ENCODE measurements around the gene POLR2E. TPM values are rescaled to one million over a fixed set of nuclear protein-coding genes. Genes with fewer than 3 reads are reported as not detected.

The POLR2E gene
- total and polyA plus RNA-seq, 2 of the 8 experiments (the other 6 are each of a cell fraction or from before 2014, with no cell fraction given) = 281 to 381 TPM

GRCh38 chr19:1050989-1051788, 44.0 kb downstream of the POLR2E start:
- H3K27me3 ChIP-seq (replicated peaks in 1 of 4; ENCODE audit: control insufficient read depth in 3 of 4, extremely low read depth in 1 of 4, insufficient read depth in 3 of 4, low read length in 3 of 4) = no peaks in the 10 kb centered on the region
- FAIRE-seq = no peak
- no peak for TF ChIP-seq GABPA (IDR thresholded peaks at IDR 0.05; ENCODE audit: borderline replicate concordance, insufficient read depth, low read length)
- TF ChIP-seq SIN3A (conservative IDR thresholded peaks at IDR 0.05 in 1 of 2, IDR thresholded peaks at IDR 0.05 in 1 of 2; ENCODE audit: low read depth in 1 of 2, low read length in 2 of 2) = no peak
- TF ChIP-seq POU5F1 (IDR thresholded peaks at IDR 0.05; ENCODE audit: low read depth, low read length) = no peak
- no peak for TF ChIP-seq SP2 (IDR thresholded peaks at IDR 0.05; ENCODE audit: low read length)
- no peak for TF ChIP-seq TAF7 (optimal IDR thresholded peaks at IDR 0.05; ENCODE audit: borderline replicate concordance, low read depth, low read length)
- TF ChIP-seq SIX5 (IDR thresholded peaks at IDR 0.05; ENCODE audit: low read depth, low read length) = no peak
- TF ChIP-seq SAP30 (IDR thresholded peaks at IDR 0.05; ENCODE audit: insufficient read depth, insufficient replicate concordance, low read length) = no peak
- no peak for TF ChIP-seq TAF1 (IDR thresholded peaks at IDR 0.05; ENCODE audit: low read depth, low read length)
- no peak for TF ChIP-seq JUND (IDR thresholded peaks at IDR 0.05; ENCODE audit: low read length)
- no peak for TF ChIP-seq YY1 (IDR thresholded peaks at IDR 0.05; ENCODE audit: low read depth, low read length)
- TF ChIP-seq SIRT6 (IDR thresholded peaks at IDR 0.05; ENCODE audit: low read length) = no peak
- TF ChIP-seq EP300 (IDR thresholded peaks at IDR 0.05; ENCODE audit: borderline replicate concordance in 1 of 2, low read depth in 2 of 2, low read length in 2 of 2) = no peak

More at GRCh38 chr19:1050989-1051788, 44.0 kb downstream of the POLR2E start:
- Histone ChIP-seq H3K9ac (replicated peaks in 1 of 4; ENCODE audit: extremely low read depth in 1 of 4, low read depth in 3 of 4, low read length in 3 of 4) (no peak overlapping the region), H3K18ac (ENCODE audit: extremely low read depth, low read length) (no peak overlapping the region), H3K79me1 (ENCODE audit: low read depth, low read length) (no peaks in the 10 kb centered on the region), H3K23ac (ENCODE audit: insufficient read length) (no peak overlapping the region), H4K8ac (ENCODE audit: extremely low read depth, insufficient read depth, low read length) (no peak overlapping the region), H2AFZ (ENCODE audit: low read length) (no peak overlapping the region), H3K56ac (replicated peaks; ENCODE audit: insufficient read length, low read depth, low read length) (no peak overlapping the region), H3K14ac (ENCODE audit: insufficient read length) (no peak overlapping the region), H2BK5ac (ENCODE audit: low read depth, low read length) (0 out of 2 replicates have a peak overlapping the region, but pooled peaks have one; percentile 35), H3K4me3 (ENCODE audit: extremely low read depth in 1 of 4, insufficient read depth in 2 of 4, low read depth in 3 of 4, low read length in 4 of 4) (no peak overlapping the region), H3K79me2 (ENCODE audit: control insufficient read depth in 1 of 2, insufficient read depth in 2 of 2, low read length in 2 of 2) (no peaks in the 10 kb centered on the region), H2BK15ac (ENCODE audit: low read length) (no peak overlapping the region), H2BK20ac (ENCODE audit: low read length) (no peak overlapping the region), H3K27ac (ENCODE audit: low read depth, low read length) (no peak overlapping the region), H2BK120ac (replicated peaks; ENCODE audit: low read depth, low read length) (no peak overlapping the region), H3K4me2 (ENCODE audit: insufficient read depth in 1 of 2, low read depth in 2 of 2, low read length in 2 of 2) (no peak overlapping the region), H3K4ac (replicated peaks; ENCODE audit: insufficient read length, low read depth, low read length) (no peak overlapping the region), H3K9me3 (ENCODE audit: insufficient read depth in 2 of 2, low read depth in 1 of 2, low read length in 1 of 2) (peaks cover 6 to 28% of the 10 kb centered on the region in 2 experiments), H4K20me1 (replicated peaks in 1 of 2; ENCODE audit: control insufficient read depth in 1 of 2, insufficient read depth in 2 of 2, low read length in 2 of 2) (no peaks in the 10 kb centered on the region), H2AK5ac (ENCODE audit: low read depth, low read length) (no peak overlapping the region), H3K36me3 (ENCODE audit: control insufficient read depth in 2 of 4, insufficient read depth in 4 of 4, low read length in 3 of 4) (peaks cover 0 to 27% (median 3%) of the 10 kb centered on the region in 4 experiments; a peak in 4 of 8 replicates), H4K5ac (ENCODE audit: insufficient read length, low read depth, low read length) (no peak overlapping the region), H2BK12ac (ENCODE audit: low read depth, low read length) (no peak overlapping the region), H4K91ac (replicated peaks; ENCODE audit: insufficient read length, low read length) (no peak overlapping the region), H3K4me1 (replicated peaks in 1 of 4; ENCODE audit: control insufficient read depth in 3 of 4, insufficient read depth in 4 of 4, low read length in 3 of 4) (no peaks in the 10 kb centered on the region), H3K23me2 (ENCODE audit: low read depth, low read length) (peaks cover 3% of the 10 kb centered on the region; the same call in 1 of the 2 replicates)
- ChIA-PET POLR2A (ENCODE audit: partially characterized antibody) (interaction anchor here (0.7 to 16.4 kb wide), 8 partner anchors 9 to 35 kb away, joined by 3 to 509 read pairs (median 4); partner anchors contain the start of genes ABCA7, ARHGAP45, CNN2 and RNU6-2), CTCF (ENCODE audit: partially characterized antibody) (no interaction called here)
- DNase-seq (ENCODE audit: low read depth in 1 of 2, low spot score in 2 of 2) = no peak
- WGBS, 2 experiments (ENCODE audit: extremely low coverage in 1 of 2, insufficient coverage in 1 of 2, insufficient read length in 1 of 2, insufficient replicate concordance in 2 of 2, low coverage in 1 of 2, low lambda C conversion rate in 2 of 2, missing lambda C conversion rate in 1 of 2) = 94% methylated on average over 29 of the region's 31 CpGs; no CpG with 5 or more reads in 1 of the 2 experiments
